ENCODE results near the gene PCDHGB6. TPM values are rescaled to one million over a fixed set of nuclear protein-coding genes. Genes with fewer than 3 reads are reported as not detected.
"Not testable (repeated sequence)": the region's sequence is repeated elsewhere in the genome, so short reads cannot be mapped to it uniquely, and the experiment has no call there.

The PCDHGB6 gene
- total RNA-seq, 1 donor from 2014 or later, result 39.4 TPM

DNA sequence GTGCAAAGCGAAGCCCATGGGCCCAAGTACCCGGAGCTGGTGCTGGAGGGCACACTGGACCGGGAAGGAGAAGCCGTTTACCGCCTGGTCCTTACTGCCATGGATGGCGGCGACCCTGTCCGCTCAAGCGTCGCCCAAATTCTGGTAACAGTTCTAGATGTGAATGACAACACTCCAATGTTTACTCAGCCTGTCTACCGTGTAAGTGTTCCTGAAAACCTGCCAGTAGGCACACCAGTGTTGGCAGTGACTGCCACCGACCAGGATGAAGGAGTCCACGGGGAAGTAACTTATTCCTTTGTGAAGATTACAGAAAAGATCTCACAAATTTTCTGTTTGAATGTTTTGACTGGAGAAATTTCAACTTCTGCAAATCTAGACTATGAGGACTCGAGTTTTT is 33.2 kb upstream of the PCDHGB6 start:
- Mint-ChIP-seq H3K27ac (no peak overlapping the region), H3K36me3 (peaks cover 3% of the 10 kb centered on the region), H3K4me1 (ENCODE audit: unreplicated experiment) (no peaks in the 10 kb centered on the region), H3K4me3 (no peak overlapping the region), H3K9me3 (peaks cover 4% of the 10 kb centered on the region), H3K27me3 (no peaks in the 10 kb centered on the region)
- TF ChIP-seq, protein P1, sequence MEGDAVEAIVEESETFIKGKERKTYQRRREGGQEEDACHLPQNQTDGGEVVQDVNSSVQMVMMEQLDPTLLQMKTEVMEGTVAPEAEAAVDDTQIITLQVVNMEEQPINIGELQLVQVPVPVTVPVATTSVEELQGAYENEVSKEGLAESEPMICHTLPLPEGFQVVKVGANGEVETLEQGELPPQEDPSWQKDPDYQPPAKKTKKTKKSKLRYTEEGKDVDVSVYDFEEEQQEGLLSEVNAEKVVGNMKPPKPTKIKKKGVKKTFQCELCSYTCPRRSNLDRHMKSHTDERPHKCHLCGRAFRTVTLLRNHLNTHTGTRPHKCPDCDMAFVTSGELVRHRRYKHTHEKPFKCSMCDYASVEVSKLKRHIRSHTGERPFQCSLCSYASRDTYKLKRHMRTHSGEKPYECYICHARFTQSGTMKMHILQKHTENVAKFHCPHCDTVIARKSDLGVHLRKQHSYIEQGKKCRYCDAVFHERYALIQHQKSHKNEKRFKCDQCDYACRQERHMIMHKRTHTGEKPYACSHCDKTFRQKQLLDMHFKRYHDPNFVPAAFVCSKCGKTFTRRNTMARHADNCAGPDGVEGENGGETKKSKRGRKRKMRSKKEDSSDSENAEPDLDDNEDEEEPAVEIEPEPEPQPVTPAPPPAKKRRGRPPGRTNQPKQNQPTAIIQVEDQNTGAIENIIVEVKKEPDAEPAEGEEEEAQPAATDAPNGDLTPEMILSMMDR (conservative IDR thresholded peaks at IDR 0.05), result no peak
- no peak for DNase-seq (ENCODE audit: extremely low spot score, unreplicated experiment)

DNA sequence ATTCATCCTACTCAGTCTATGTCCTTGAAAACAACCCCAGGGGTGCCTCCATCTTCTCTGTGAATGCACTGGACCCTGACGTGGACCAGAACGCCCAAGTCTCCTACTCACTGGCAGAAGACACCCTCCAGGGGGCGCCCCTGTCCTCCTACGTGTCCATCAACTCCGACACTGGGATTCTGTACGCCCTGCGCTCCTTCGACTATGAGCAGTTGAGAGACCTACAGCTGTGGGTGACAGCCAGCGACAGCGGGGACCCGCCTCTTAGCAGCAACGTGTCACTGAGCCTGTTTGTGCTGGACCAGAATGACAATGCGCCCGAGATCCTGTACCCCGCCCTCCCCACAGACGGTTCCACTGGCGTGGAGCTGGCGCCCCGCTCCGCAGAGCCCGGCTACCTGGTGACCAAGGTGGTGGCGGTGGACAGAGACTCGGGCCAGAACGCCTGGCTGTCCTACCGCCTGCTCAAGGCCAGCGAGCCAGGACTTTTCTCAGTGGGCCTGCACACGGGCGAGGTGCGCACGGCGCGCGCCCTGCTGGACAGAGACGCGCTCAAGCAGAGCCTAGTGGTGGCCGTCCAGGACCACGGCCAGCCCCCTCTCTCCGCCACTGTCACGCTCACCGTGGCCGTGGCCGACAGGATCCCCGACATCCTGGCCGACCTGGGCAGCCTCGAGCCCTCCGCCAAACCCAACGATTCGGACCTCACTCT is 32.2 kb upstream of the PCDHGB6 start:
- not testable (repeated sequence) for H3K27ac Mint-ChIP-seq; H3K4me1 Mint-ChIP-seq (ENCODE audit: unreplicated experiment); H3K4me3 Mint-ChIP-seq; H3K36me3 Mint-ChIP-seq; DNase-seq (ENCODE audit: extremely low spot score, unreplicated experiment); H3K9me3 Mint-ChIP-seq; H3K27me3 Mint-ChIP-seq

DNA sequence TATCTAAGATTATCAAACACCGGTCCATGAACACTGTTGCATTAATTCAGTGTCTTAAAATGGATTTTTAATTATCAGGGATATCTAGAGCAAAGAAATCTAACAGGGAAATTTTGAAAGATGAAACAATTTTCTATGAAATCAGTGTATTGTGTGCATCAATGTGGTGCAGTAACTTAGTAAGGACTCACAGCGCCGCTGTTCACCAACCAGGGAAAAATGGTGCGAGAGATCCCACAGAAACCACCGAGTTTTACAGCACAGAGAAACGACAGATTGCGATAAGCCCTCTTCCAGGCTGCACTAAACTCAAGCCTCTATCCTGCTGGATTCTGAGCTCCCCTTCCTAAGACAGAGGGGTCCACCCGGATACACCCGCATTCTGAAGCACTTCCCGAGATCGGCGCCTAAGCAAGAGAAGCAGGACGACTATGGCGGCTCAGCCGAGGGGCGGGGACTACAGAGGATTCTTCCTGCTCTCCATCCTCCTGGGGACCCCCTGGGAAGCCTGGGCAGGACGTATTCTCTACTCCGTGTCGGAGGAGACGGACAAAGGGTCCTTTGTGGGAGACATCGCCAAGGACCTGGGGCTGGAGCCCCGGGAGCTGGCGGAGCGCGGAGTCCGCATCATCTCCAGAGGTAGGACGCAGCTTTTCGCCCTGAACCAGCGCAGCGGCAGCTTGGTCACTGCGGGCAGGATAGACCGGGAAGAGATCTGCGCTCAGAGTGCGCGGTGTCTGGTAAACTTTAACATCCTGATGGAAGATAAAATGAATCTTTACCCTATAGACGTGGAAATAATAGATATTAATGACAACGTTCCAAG is 25.1 kb upstream of the PCDHGB6 start, which contains the start of gene PCDHGA7:
TSS of gene PCDHGA7 (plus strand) at position 274 of the 826 bp plus-strand sequence. CDS start at position 432, 158 bp downstream.
- no peaks in the 10 kb centered on the region for H3K9me3 Mint-ChIP-seq
- H3K27me3 Mint-ChIP-seq, result no peaks in the 10 kb centered on the region

DNA sequence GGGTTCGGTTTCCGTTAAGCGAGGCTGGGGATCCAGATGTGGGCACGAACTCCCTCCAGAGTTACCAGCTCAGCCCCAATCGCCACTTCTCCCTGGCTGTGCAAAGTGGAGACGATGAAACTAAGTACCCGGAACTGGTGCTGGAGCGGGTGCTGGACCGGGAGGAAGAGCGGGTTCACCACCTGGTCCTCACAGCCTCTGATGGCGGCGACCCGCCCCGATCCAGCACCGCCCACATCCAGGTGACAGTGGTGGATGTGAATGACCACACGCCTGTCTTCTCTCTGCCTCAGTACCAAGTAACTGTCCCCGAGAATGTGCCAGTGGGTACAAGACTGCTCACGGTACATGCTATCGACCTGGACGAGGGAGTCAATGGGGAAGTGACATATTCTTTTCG is 24.5 kb upstream of the PCDHGB6 start:
- no peak for DNase-seq (ENCODE audit: extremely low spot score, unreplicated experiment)
- Mint-ChIP-seq H3K4me1 (ENCODE audit: unreplicated experiment) (no peaks in the 10 kb centered on the region), H3K4me3 (no peak overlapping the region), H3K27ac (no peak overlapping the region), H3K9me3 (no peaks in the 10 kb centered on the region), H3K27me3 (no peaks in the 10 kb centered on the region), H3K36me3 (peaks cover 1% of the 10 kb centered on the region)
- TF ChIP-seq, protein P1 (conservative IDR thresholded peaks at IDR 0.05), result no peak

More for the DNA sequence above, 25.1 kb upstream of the PCDHGB6 start, which contains the start of gene PCDHGA7:
- no peaks in the 10 kb centered on the region for H3K36me3 Mint-ChIP-seq
- DNase-seq (ENCODE audit: extremely low spot score, unreplicated experiment), result peak; percentile 60
- H3K4me3 Mint-ChIP-seq, result no peak within 1 kb of the TSS
- H3K27ac Mint-ChIP-seq, result no peak within 1 kb of the TSS
- no peaks in the 10 kb centered on the region for H3K4me1 Mint-ChIP-seq (ENCODE audit: unreplicated experiment)
- TF ChIP-seq, protein P1 (conservative IDR thresholded peaks at IDR 0.05), result no peak

DNA sequence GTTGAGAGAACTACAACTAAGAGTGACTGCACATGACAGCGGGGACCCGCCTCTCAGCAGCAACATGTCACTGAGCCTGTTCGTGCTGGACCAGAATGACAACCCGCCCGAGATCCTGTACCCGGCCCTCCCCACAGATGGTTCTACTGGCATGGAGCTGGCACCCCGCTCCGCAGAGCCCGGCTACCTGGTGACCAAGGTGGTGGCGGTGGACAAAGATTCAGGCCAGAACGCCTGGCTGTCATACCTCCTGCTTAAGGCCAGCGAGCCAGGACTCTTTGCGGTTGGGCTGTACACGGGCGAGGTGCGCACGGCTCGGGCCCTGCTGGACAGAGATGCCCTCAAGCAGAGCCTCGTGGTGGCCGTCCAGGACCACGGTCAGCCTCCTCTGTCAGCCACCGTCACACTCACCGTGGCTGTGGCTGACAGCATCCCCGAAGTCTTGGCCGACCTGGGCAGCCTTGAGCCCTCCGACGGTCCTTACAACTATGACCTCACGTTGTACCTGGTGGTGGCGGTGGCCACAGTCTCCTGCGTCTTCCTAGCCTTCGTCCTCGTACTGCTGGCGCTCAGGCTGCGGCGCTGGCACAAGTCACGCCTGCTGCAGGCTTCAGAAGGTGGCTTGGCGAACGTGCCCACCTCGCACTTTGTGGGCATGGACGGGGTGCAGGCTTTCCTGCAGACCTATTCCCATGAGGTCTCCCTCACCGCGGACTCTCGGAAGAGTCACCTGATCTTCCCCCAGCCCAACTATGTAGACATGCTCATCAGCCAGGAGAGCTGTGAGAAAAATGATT is 23.2 kb upstream of the PCDHGB6 start:
- DNase-seq (ENCODE audit: extremely low spot score, unreplicated experiment), result peak; percentile 58
- TF ChIP-seq, protein P1 (conservative IDR thresholded peaks at IDR 0.05), result no peak
- H3K36me3 Mint-ChIP-seq, result peaks cover 7% of the 10 kb centered on the region
- no peaks in the 10 kb centered on the region for H3K9me3 Mint-ChIP-seq
- H3K27me3 Mint-ChIP-seq, result no peaks in the 10 kb centered on the region
- no peak overlapping the region for H3K27ac Mint-ChIP-seq
- no peaks in the 10 kb centered on the region for H3K4me1 Mint-ChIP-seq (ENCODE audit: unreplicated experiment)
- H3K4me3 Mint-ChIP-seq, result no peak overlapping the region
